ENCODE results near the gene SKI. TPM values are rescaled to one million over a fixed set of nuclear protein-coding genes. Genes with fewer than 3 reads are reported as not detected.

SKI gene
- total and polyA plus RNA-seq, 10 of the 15 experiments (the other 5 are each of a cell fraction or from before 2014, with no cell fraction given), result 0.03 to 14.9 (median 0.96) TPM

- TF ChIP-seq ZBTB4 (CRISPR knock-in tag; IDR thresholded peaks at IDR 0.05), result no peak
- no peak for TF ChIP-seq TCF7 (IDR thresholded peaks at IDR 0.05; ENCODE audit: borderline replicate concordance)
- TF ChIP-seq MYC (IDR thresholded peaks at IDR 0.05; ENCODE audit: insufficient read depth, insufficient read length, insufficient replicate concordance, low read length, severe bottlenecking), result no peak
- TF ChIP-seq ZNF622 (IDR thresholded peaks at IDR 0.05), result no peak
- no peak for TF ChIP-seq FOXM1 (IDR thresholded peaks at IDR 0.05; ENCODE audit: low read depth, low read length)
Observed at GRCh38 chr1:2224170-2224584, 3.9 kb upstream of the SKI start (continued).

- FAIRE-seq, result no peak
- BruUV-seq (replicated peaks), result no TSS peak
- no peak overlapping the region for H2AFZ ChIP-seq (ENCODE audit: control insufficient read depth, low read depth, low read length)
- H3K27ac ChIP-seq (ENCODE audit: control insufficient read depth, insufficient read depth), result no peak overlapping the region
- ChIA-PET SMC1A (ENCODE audit: uncharacterized antibody, unreplicated experiment) (no interaction called here), RAD21 (ENCODE audit: unreplicated experiment) (interaction anchor here (0.6 kb wide), 1 partner anchor 165 kb away, joined by 3 read pairs; no protein-coding TSS in a partner anchor), CTCF (no interaction called here), POLR2A (interaction anchor here (0.6 kb wide), 1 partner anchor 353 kb away, joined by 3 read pairs; no protein-coding TSS in a partner anchor)
- no peaks in the 10 kb centered on the region for H3K27me3 ChIP-seq (replicated peaks in 1 of 2; ENCODE audit: control insufficient read depth in 2 of 2, insufficient read depth in 2 of 2, low read length in 1 of 2)
- H3K36me3 ChIP-seq (ENCODE audit: control insufficient read depth in 2 of 2, insufficient read depth in 2 of 2, low read length in 1 of 2), result no peaks in the 10 kb centered on the region
- H3K9ac ChIP-seq (ENCODE audit: control insufficient read depth, insufficient read depth, low read length), result no peak overlapping the region
- in situ Hi-C loops (cut with MboI) (no loop called here), intact Hi-C loops (cut with micrococcal nuclease; ENCODE audit: unreplicated experiment) (loop anchor here (5.0 kb wide), 1 partner anchor 87 kb away; no protein-coding TSS in a partner anchor)
- H3K9me3 ChIP-seq (replicated peaks; ENCODE audit: control insufficient read depth, insufficient read depth, low read length), result no peaks in the 10 kb centered on the region
- H3K79me2 ChIP-seq (ENCODE audit: control insufficient read depth, insufficient read depth, low read length), result peaks cover 12% of the 10 kb centered on the region
- DNase-seq (ENCODE audit: low read depth, low spot score), result no peak
- H3K4me1 ChIP-seq (ENCODE audit: control insufficient read depth, insufficient read depth, low read length), result peaks cover under 1% of the 10 kb centered on the region; the same call in 1 of the 2 replicates
- 51% methylated on average over 18 of the region's 18 CpGs for WGBS (ENCODE audit: insufficient coverage, insufficient replicate concordance, low lambda C conversion rate, missing lambda C conversion rate)
- ATAC-seq, result no peak
- 0 out of 2 replicates have a peak, but pooled peaks cover 5% of the 10 kb centered on the region for H4K20me1 ChIP-seq (ENCODE audit: control insufficient read depth, insufficient read depth)
- no peak overlapping the region for H3K4me3 ChIP-seq
- no peak overlapping the region for H3K4me2 ChIP-seq (ENCODE audit: control insufficient read depth, insufficient read depth)
- TF ChIP-seq ZNF207 (IDR thresholded peaks at IDR 0.05; ENCODE audit: borderline replicate concordance), result no peak
- no peak for TF ChIP-seq MYB (IDR thresholded peaks at IDR 0.05; ENCODE audit: borderline replicate concordance, low read depth, low read length)
- no peak for TF ChIP-seq YY1 (IDR thresholded peaks at IDR 0.05; ENCODE audit: low read depth, low read length)
- TF ChIP-seq NFYA (IDR thresholded peaks at IDR 0.05; ENCODE audit: borderline replicate concordance, low read depth, low read length), result no peak
- no peak for TF ChIP-seq TCF3 (IDR thresholded peaks at IDR 0.05; ENCODE audit: borderline replicate concordance, insufficient read depth, low read depth, low read length)
- no peak for TF ChIP-seq MEF2B (IDR thresholded peaks at IDR 0.05; ENCODE audit: partially characterized antibody, poor library complexity, severe bottlenecking)
- no peak for TF ChIP-seq BMI1 (IDR thresholded peaks at IDR 0.05; ENCODE audit: borderline replicate concordance)
- no peak for TF ChIP-seq WRNIP1 (IDR thresholded peaks at IDR 0.05; ENCODE audit: borderline replicate concordance, low read depth, low read length)
- TF ChIP-seq RFX5 (IDR thresholded peaks at IDR 0.05; ENCODE audit: low read depth, low read length), result no peak
- no peak for TF ChIP-seq CBX3 (IDR thresholded peaks at IDR 0.05; ENCODE audit: borderline replicate concordance, low read depth)
- TF ChIP-seq SIN3A (IDR thresholded peaks at IDR 0.05; ENCODE audit: low read depth, low read length), result no peak
- no peak for TF ChIP-seq NFIC (IDR thresholded peaks at IDR 0.05; ENCODE audit: low read depth, low read length)
- no peak for TF ChIP-seq DPF2 (IDR thresholded peaks at IDR 0.05)
- no peak for TF ChIP-seq FOS (IDR thresholded peaks at IDR 0.05; ENCODE audit: borderline replicate concordance, extremely low read depth, insufficient read length)
- TF ChIP-seq BACH1 (IDR thresholded peaks at IDR 0.05; ENCODE audit: borderline replicate concordance), result no peak
- TF ChIP-seq BCL11A (IDR thresholded peaks at IDR 0.05; ENCODE audit: low read depth, low read length), result no peak
- no peak for TF ChIP-seq ATF7 (IDR thresholded peaks at IDR 0.05; ENCODE audit: low read depth)
Observed at GRCh38 chr1:2224631-2225428, 3.3 kb upstream of the SKI start.
